Gastrocnemius medialis (tissue), 4 donors: ENCODE measurements around the gene AGER. TPM values are rescaled to one million over a fixed set of nuclear protein-coding genes. Genes with fewer than 3 reads are reported as not detected.
A peak's percentile ranks its signal among the peaks of the same experiment; 100 is the strongest.

ENCODE experiments used
- ATAC-seq, 2 donors: fragments of 150-250 bp; one replicate each; pipeline ENCODE4 v1.9.1; 2016
- DNase-seq, 2 donors: peaks; one replicate each; pipeline ENCODE4 v3.0.0-alpha.2; 2019
- H3K27ac ChIP-seq, 4 donors: fragments of 200-600 bp; sonication (generic); 1 replicate in 1 of 4; 2 replicates in 3 of 4; pipeline ENCODE4 v1.5.1; 2016 to 2018; ENCODE audit warnings: mild to moderate bottlenecking in 2 of 4, moderate library complexity in 1 of 4
- H3K27me3 ChIP-seq, 3 donors: fragments of 200-600 bp; sonication (generic) in 2 of 3; 1 replicate in 1 of 3; 2 replicates in 2 of 3; pipeline versions ENCODE4 v1.5.1 to v1.6.0; 2016 to 2019; ENCODE audit warnings: mild to moderate bottlenecking in 1 of 3, moderate library complexity in 1 of 3
- H3K36me3 ChIP-seq, 2 donors: fragments of 200-600 bp; sonication (generic) in 1 of 2; one replicate each; pipeline ENCODE4 v1.5.1; 2017 to 2018
- H3K4me1 ChIP-seq, 2 donors: fragments of 200-600 bp; sonication (generic) in 1 of 2; one replicate each; pipeline ENCODE4 v1.5.1; 2016 to 2017; ENCODE audit warnings: mild to moderate bottlenecking in 2 of 2
- H3K4me3 ChIP-seq, 4 donors: fragments of 200-600 bp; sonication (generic) in 3 of 4; 1 replicate in 1 of 4; 2 replicates in 3 of 4; pipeline ENCODE4 v1.5.1; 2016 to 2019; ENCODE audit warnings: mild to moderate bottlenecking in 2 of 4
- H3K9me3 ChIP-seq, 3 donors: fragments of 200-600 bp; sonication (generic) in 2 of 3; 1 replicate in 1 of 3; 2 replicates in 2 of 3; pipeline ENCODE4 v1.5.1; 2016 to 2019
- CTCF ChIP-seq, 5 experiments: fragments of 450-650 bp in 3 of 5; fragments of 200-600 bp in 2 of 5; sonication (generic) in 2 of 5; IDR thresholded peaks in 4 of 5; conservative IDR thresholded peaks in 1 of 5; 1 replicate in 4 of 5; 2 replicates in 1 of 5; pipeline ENCODE4 v1.5.1; 2016 to 2019; ENCODE audit warnings: antibody characterized with exemption in 5 of 5, mild to moderate bottlenecking in 3 of 5, moderate library complexity in 3 of 5
- POLR2A ChIP-seq, 2 donors: fragments of 450-650 bp; IDR thresholded peaks; one replicate each; pipeline ENCODE4 v1.6.1; 2017; ENCODE audit warnings: antibody characterized with exemption in 2 of 2, mild to moderate bottlenecking in 2 of 2, moderate library complexity in 2 of 2
- in situ Hi-C, 4 donors: fragments of 200-750 bp; cut with MboI; loops; one replicate each; pipeline versions ENCODE4 v1.15.0 to v1.8.0; 2017; ENCODE audit warnings: low sequenced_read_pairs in 4 of 4
- intact Hi-C: fragments of 100-400 bp; cut with DNase I; formaldehyde crosslinking; loops from one replicate; pipeline ENCODE4 v1.15.1; 2023; ENCODE audit warnings: low total_unique reads
- total RNA-seq, 4 donors: library from RNA; depleted of rRNA; stranded (reverse); fragments of >200 nt; gene quantifications; one replicate each; pipeline versions ENCODE4 v1.1.0 to v1.2.3, GENCODE V29; 2016

AGER gene
- total RNA-seq, 4 donors from 2014 or later, result 1.9 TPM; not detected in 3

- no peak for DNase-seq
- intact Hi-C loops, result loop anchor here (5.0 to 10.0 kb wide), 6 partner anchors 204 to 1136 kb away; partner anchors contain the start of genes B3GALT4, BRD2, CSNK2B and DXO
- peaks cover 0 to 19% of the 10 kb centered on the region in 2 donors for H3K36me3 ChIP-seq
- ATAC-seq, result peak in 1 of 2 donors; percentile 6
- no peaks in the 10 kb centered on the region for H3K27me3 ChIP-seq
- H3K4me1 ChIP-seq, result peaks cover 41 to 49% of the 10 kb centered on the region in 2 donors
- H3K9me3 ChIP-seq, result no peaks in the 10 kb centered on the region
- TF ChIP-seq CTCF (IDR thresholded peaks at IDR 0.05 in 4 of 5, conservative IDR thresholded peaks at IDR 0.05 in 1 of 5) (no peak), POLR2A (IDR thresholded peaks at IDR 0.05) (no peak)
- in situ Hi-C loops, result loop anchor here in 3 of 4 donors (25.0 kb wide), 6 partner anchors 216 to 1566 kb away; partner anchors contain the start of genes BRD2 (in 3 of the 3), HLA-DMA (in 3 of the 3), APOM (in 2 of the 3) and BAG6 (in 2 of the 3)
- H3K4me3 ChIP-seq, result peak overlapping the region; percentile 67 to 99 (median 96)
- H3K27ac ChIP-seq, result peak overlapping the region; percentile 92 to 99 (median 96)
Observed at GRCh38 chr6:32178547-32179440, 5.3 kb downstream of the AGER start.

GRCh38 chr6:32177788-32178546 is 6.1 kb downstream of the AGER start, which contains the start of gene RNF5:
RNF5 (plus strand) TSS chr6:32178405; CDS start chr6:32178512, 107 bp downstream.
- Histone ChIP-seq H3K4me1 (peaks cover 41 to 46% of the 10 kb centered on the region in 2 donors), H3K36me3 (peaks cover 0 to 19% of the 10 kb centered on the region in 2 donors), H3K4me3 (peak within 1 kb of the TSS; percentile 81 to 99 (median 96)), H3K27ac (peak within 1 kb of the TSS; percentile 92 to 99 (median 96)), H3K9me3 (no peaks in the 10 kb centered on the region), H3K27me3 (no peaks in the 10 kb centered on the region)
- in situ Hi-C loops (loop anchor here in 3 of 4 donors (25.0 kb wide), 6 partner anchors 216 to 1566 kb away; partner anchors contain the start of genes BRD2 (in 3 of the 3), HLA-DMA (in 3 of the 3), APOM (in 2 of the 3) and BAG6 (in 2 of the 3)), intact Hi-C loops (loop anchor here (1.0 to 10.0 kb wide), 9 partner anchors 17 to 1137 kb away; partner anchors contain the start of genes B3GALT4, BRD2, CSNK2B and DXO)
- no peak for TF ChIP-seq CTCF (IDR thresholded peaks at IDR 0.05 in 4 of 5, conservative IDR thresholded peaks at IDR 0.05 in 1 of 5)
- peak; percentile 46 to 63 for TF ChIP-seq POLR2A (IDR thresholded peaks at IDR 0.05)
- ATAC-seq (peak; percentile 84 to 88), DNase-seq (peak; percentile 98 to 99)

GRCh38 chr6:32177183-32177787 is 6.8 kb downstream of the AGER start:
- H3K27ac ChIP-seq, result peak overlapping the region; percentile 92 to 99 (median 96)
- no peak for DNase-seq
- intact Hi-C loops, result loop anchor here (1.0 to 10.0 kb wide), 9 partner anchors 18 to 1138 kb away; partner anchors contain the start of genes B3GALT4, BRD2, CSNK2B and DXO
- in situ Hi-C loops, result loop anchor here in 3 of 4 donors (25.0 kb wide), 6 partner anchors 215 to 1565 kb away; partner anchors contain the start of genes BRD2 (in 3 of the 3), HLA-DMA (in 3 of the 3), APOM (in 2 of the 3) and BAG6 (in 2 of the 3)
- peak; percentile 19 to 48 for TF ChIP-seq POLR2A (IDR thresholded peaks at IDR 0.05)
- no peak for TF ChIP-seq CTCF (IDR thresholded peaks at IDR 0.05 in 4 of 5, conservative IDR thresholded peaks at IDR 0.05 in 1 of 5)
- H3K27me3 ChIP-seq, result no peaks in the 10 kb centered on the region
- no peaks in the 10 kb centered on the region for H3K9me3 ChIP-seq
- ATAC-seq, result peak; percentile 6 to 12
- peak overlapping the region; percentile 81 to 99 (median 96) for H3K4me3 ChIP-seq
- H3K4me1 ChIP-seq, result peaks cover 36 to 46% of the 10 kb centered on the region in 2 donors
- H3K36me3 ChIP-seq, result peaks cover 0 to 19% of the 10 kb centered on the region in 2 donors
